ENCODE data around the gene MRPL36. TPM values are rescaled to one million over a fixed set of nuclear protein-coding genes. Genes with fewer than 3 reads are reported as not detected.

MRPL36 gene
- total and polyA plus RNA-seq, 2 of the 4 experiments (the other 2 are of a cell fraction), result 85.9 to 103 TPM

- TF ChIP-seq NFE2L2 (IDR thresholded peaks at IDR 0.05; ENCODE audit: low read depth, low read length), result no peak
- TF ChIP-seq CHD1 (IDR thresholded peaks at IDR 0.05; ENCODE audit: low read depth, low read length), result no peak
- no peak for TF ChIP-seq RCOR1 (IDR thresholded peaks at IDR 0.05; ENCODE audit: insufficient replicate concordance, low read length)
- no peak for TF ChIP-seq RFX5 (IDR thresholded peaks at IDR 0.05; ENCODE audit: low read depth, low read length)
- no peak for TF ChIP-seq FOS (IDR thresholded peaks at IDR 0.05; ENCODE audit: low read depth, low read length)
- TF ChIP-seq, protein P1, sequence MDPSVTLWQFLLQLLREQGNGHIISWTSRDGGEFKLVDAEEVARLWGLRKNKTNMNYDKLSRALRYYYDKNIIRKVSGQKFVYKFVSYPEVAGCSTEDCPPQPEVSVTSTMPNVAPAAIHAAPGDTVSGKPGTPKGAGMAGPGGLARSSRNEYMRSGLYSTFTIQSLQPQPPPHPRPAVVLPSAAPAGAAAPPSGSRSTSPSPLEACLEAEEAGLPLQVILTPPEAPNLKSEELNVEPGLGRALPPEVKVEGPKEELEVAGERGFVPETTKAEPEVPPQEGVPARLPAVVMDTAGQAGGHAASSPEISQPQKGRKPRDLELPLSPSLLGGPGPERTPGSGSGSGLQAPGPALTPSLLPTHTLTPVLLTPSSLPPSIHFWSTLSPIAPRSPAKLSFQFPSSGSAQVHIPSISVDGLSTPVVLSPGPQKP (IDR thresholded peaks at IDR 0.05; ENCODE audit: borderline replicate concordance, low read depth, low read length), result no peak
- no peak for TF ChIP-seq SMC3 (IDR thresholded peaks at IDR 0.05; ENCODE audit: low read depth, low read length)
- TF ChIP-seq MAFK (IDR thresholded peaks at IDR 0.05; ENCODE audit: low read depth, low read length), result no peak
- no peak for TF ChIP-seq USF2 (IDR thresholded peaks at IDR 0.05; ENCODE audit: low read depth, low read length)
- no peak for TF ChIP-seq MXI1 (IDR thresholded peaks at IDR 0.05; ENCODE audit: borderline replicate concordance, low read depth, low read length)
- TF ChIP-seq POLR2A (IDR thresholded peaks at IDR 0.05; ENCODE audit: low read depth, low read length), result no peak
- TF ChIP-seq BHLHE40 (IDR thresholded peaks at IDR 0.05; ENCODE audit: low read depth, low read length), result no peak
- no peak for TF ChIP-seq RAD21 (IDR thresholded peaks at IDR 0.05; ENCODE audit: low read length)
- TF ChIP-seq, protein P2, sequence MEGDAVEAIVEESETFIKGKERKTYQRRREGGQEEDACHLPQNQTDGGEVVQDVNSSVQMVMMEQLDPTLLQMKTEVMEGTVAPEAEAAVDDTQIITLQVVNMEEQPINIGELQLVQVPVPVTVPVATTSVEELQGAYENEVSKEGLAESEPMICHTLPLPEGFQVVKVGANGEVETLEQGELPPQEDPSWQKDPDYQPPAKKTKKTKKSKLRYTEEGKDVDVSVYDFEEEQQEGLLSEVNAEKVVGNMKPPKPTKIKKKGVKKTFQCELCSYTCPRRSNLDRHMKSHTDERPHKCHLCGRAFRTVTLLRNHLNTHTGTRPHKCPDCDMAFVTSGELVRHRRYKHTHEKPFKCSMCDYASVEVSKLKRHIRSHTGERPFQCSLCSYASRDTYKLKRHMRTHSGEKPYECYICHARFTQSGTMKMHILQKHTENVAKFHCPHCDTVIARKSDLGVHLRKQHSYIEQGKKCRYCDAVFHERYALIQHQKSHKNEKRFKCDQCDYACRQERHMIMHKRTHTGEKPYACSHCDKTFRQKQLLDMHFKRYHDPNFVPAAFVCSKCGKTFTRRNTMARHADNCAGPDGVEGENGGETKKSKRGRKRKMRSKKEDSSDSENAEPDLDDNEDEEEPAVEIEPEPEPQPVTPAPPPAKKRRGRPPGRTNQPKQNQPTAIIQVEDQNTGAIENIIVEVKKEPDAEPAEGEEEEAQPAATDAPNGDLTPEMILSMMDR (conservative IDR thresholded peaks at IDR 0.05; ENCODE audit: low read depth, low read length), result no peak
- TF ChIP-seq CEBPB (IDR thresholded peaks at IDR 0.05; ENCODE audit: low read depth, low read length), result no peak
- no peak for TF ChIP-seq MAZ (IDR thresholded peaks at IDR 0.05; ENCODE audit: borderline replicate concordance, low read depth, low read length)
- DNase-seq (no peak), ATAC-seq (ENCODE audit: low read depth) (no peak)
- Histone ChIP-seq H3K4me1 (ENCODE audit: control insufficient read depth, insufficient read depth, low read length) (peaks cover 24% of the 10 kb centered on the region), H3K23ac (ENCODE audit: low read depth, low read length) (peak overlapping the region; percentile 35; the same call in 1 of the 2 replicates), H4K5ac (ENCODE audit: low read depth, low read length) (peak overlapping the region; percentile 30; the same call in 1 of the 2 replicates), H3K79me1 (ENCODE audit: low read depth in 1 of 2, low read length in 2 of 2) (peaks cover 0 to 37% of the 10 kb centered on the region in 2 experiments; a peak in 3 of 4 replicates), H2BK5ac (ENCODE audit: low read depth, low read length, poor library complexity, severe bottlenecking) (peak overlapping the region; percentile 91), H4K8ac (ENCODE audit: low read depth in 2 of 2, low read length in 2 of 2) (peak overlapping the region; percentile 7 to 83; a peak in 3 of 4 replicates), H3K56ac (ENCODE audit: extremely low read depth, insufficient read depth, low read length) (peak overlapping the region; percentile 61; the same call in 1 of the 2 replicates), H3K4me3 (ENCODE audit: insufficient read depth, low read depth, low read length) (no peak overlapping the region), H2BK120ac (ENCODE audit: low read depth, low read length) (peak overlapping the region; percentile 96), H2AK5ac (ENCODE audit: low read depth, low read length) (peak overlapping the region; percentile 89), H3K9ac (ENCODE audit: low read depth, low read length) (peak overlapping the region; percentile 13), H2BK15ac (ENCODE audit: low read depth, low read length) (peak overlapping the region; percentile 91; the same call in 1 of the 3 replicates), H4K91ac (ENCODE audit: insufficient read depth, low read depth, low read length) (peak overlapping the region; percentile 71), H2AFZ (replicated peaks; ENCODE audit: low read length, poor library complexity) (no peak overlapping the region), H3K14ac (replicated peaks; ENCODE audit: low read depth, low read length) (peak overlapping the region; percentile 94), H3K9me3 (ENCODE audit: control insufficient read depth, insufficient read depth, low read length) (no peaks in the 10 kb centered on the region), H3K36me3 (ENCODE audit: control insufficient read depth, insufficient read depth, low read length) (peaks cover 5% of the 10 kb centered on the region), H4K20me1 (ENCODE audit: insufficient read depth, low read length) (no peaks in the 10 kb centered on the region), H2AK9ac (replicated peaks; ENCODE audit: low read depth, low read length, poor library complexity) (peak overlapping the region; percentile 52), H3K9me1 (ENCODE audit: insufficient read depth, low read length) (peaks cover 8% of the 10 kb centered on the region), H3K27me3 (ENCODE audit: control insufficient read depth, insufficient read depth, low read length) (no peaks in the 10 kb centered on the region), H3K4me2 (ENCODE audit: low read depth, low read length) (no peak overlapping the region), H3K4ac (ENCODE audit: low read depth, low read length) (peak overlapping the region; percentile 94), H2BK20ac (ENCODE audit: low read depth, low read length) (peak overlapping the region; percentile 95), H3K18ac (ENCODE audit: low read depth, low read length) (peak overlapping the region; percentile 15; the same call in 1 of the 2 replicates), H3K27ac (ENCODE audit: insufficient read depth, low read length) (peak overlapping the region; percentile 84)
- intact Hi-C loops (cut with micrococcal nuclease), result no loop called here
- WGBS, 2 experiments (ENCODE audit: extremely low coverage in 2 of 2, insufficient read length in 1 of 2), result 92% methylated on average over 2 of the region's 3 CpGs; no CpG with 5 or more reads in 1 of the 2 experiments
- dilution Hi-C loops (cut with HindIII; ENCODE audit: low sequenced_read_pairs, unreplicated experiment), result no loop called here
- BruUV-seq (replicated peaks), result no TSS peak
- in situ Hi-C loops (cut with MboI; ENCODE audit: low sequenced_read_pairs), result loop anchor here (25.0 kb wide), 1 partner anchor 829 kb away; no protein-coding TSS in a partner anchor
- CTCF ChIA-PET, result interaction anchor here (0.8 kb wide), 1 partner anchor 31 kb away, joined by 4 read pairs; no protein-coding TSS in a partner anchor
- POLR2A ChIA-PET (ENCODE audit: unreplicated experiment), result no interaction called here
Observed at GRCh38 chr5:1791176-1791575, 8.5 kb downstream of the MRPL36 start.

All from IMR-90 (cell line).